ENCODE results near the gene IRAK1.

DNA sequence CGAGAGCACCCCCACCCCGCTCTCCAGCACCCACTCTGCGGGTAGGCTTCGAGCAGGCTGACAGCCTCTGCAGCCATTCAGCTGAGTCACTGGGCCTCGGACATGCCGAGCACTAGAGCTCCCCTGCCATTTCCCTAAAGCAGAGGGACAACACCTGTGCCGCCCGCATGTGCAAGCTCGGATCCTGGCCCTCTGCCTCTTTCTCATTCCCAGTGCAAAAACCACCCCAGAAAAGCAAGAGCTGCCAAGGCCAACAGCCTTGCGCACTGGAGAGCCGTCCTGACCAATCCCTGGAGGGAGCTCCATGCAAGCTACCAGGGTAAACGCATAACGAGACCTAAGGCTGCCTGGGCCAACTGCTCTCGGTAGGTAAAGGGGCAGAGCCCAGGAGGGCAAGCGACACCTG, 53.4 kb downstream of the IRAK1 start:
- TF ChIP-seq ZNF274 (IDR thresholded peaks at IDR 0.05; ENCODE audit: low read depth, low read length) (no peak), YY1 (IDR thresholded peaks at IDR 0.05; ENCODE audit: insufficient read depth, insufficient read length) (no peak), SUZ12 (IDR thresholded peaks at IDR 0.05; ENCODE audit: extremely low read depth, insufficient read depth, insufficient read length) (no peak)
